GM19023 (cell line): ENCODE measurements around the gene PILRA.
"Not testable (repeated sequence)": the region's sequence is repeated elsewhere in the genome, so short reads cannot be mapped to it uniquely, and the experiment has no call there.

Experiments used
- ATAC-seq: cut with Tn5 transposase; IDR thresholded peaks from one replicate; pipeline ENCODE4 v1.9.1; 2021; ENCODE audit warnings: mild to moderate bottlenecking, moderate library complexity; ENCODE audit not compliant: unreplicated experiment

The PILRA gene

DNA sequence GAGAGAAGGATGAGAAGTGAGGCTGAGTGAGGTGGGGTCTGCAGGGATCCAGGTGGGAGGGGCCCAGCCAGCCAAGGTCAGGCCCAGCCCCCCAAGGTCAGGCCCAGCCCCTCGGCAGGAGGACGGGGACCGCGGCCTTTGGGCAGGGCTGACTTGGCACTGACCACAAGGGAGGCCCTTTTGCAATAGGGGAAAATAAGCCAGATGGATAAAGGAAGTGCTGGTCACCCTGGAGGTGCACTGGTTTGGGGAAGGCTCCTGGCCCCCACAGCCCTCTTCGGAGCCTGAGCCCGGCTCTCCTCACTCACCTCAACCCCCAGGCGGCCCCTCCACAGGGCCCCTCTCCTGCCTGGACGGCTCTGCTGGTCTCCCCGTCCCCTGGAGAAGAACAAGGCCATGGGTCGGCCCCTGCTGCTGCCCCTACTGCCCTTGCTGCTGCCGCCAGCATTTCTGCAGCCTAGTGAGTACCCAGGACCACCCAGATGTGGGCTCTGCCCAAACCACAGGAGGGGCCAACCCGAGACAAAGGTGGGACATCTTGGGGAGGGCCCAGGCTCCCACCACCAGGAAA, at the start of gene PILRA:
Gene PILRA, plus strand, starts transcription at position 227 of the 571 bp plus-strand sequence. Its CDS starts 170 bp downstream, at position 397.
- ATAC-seq, result no peak

DNA sequence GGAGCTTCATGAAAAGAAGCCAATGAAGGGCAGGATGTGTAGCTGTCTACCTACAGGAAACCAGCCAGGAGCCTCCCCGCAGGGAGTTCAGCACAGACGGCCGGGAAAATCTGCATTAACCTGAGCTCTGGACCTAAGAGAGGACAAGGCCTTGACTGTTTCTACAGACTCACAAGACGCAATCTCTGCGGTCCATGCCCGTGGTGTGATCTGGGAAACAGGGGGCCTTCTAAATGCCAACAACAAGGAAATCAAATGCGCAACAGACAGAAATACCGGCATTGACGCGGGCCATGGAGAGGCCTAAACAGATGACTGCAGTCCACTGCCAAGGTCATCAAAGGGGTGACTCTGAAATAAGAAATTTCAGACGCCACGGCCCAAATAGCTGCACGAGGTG, 49.1 kb upstream of the PILRA start:
- ATAC-seq, result not testable (repeated sequence)

DNA sequence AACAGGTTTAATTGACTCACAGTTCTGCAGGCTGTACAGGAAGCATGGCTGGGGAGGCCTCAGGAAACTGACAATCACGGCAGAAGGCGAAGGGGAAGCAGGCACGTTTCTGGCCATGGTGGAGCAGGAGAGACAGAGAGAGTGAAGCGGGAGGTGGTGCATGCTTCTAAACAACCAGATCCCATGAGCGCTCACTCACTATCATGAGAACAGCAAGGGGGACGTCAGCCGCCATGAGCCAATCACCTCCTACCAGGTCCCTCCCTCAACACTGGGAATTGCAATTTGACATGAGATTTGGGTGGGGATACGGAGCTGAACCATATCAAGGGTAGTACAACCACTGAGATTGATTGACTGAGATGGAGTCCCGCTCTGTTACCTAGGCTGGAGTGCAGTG, 47.6 kb upstream of the PILRA start:
- ATAC-seq, result not testable (repeated sequence)

DNA sequence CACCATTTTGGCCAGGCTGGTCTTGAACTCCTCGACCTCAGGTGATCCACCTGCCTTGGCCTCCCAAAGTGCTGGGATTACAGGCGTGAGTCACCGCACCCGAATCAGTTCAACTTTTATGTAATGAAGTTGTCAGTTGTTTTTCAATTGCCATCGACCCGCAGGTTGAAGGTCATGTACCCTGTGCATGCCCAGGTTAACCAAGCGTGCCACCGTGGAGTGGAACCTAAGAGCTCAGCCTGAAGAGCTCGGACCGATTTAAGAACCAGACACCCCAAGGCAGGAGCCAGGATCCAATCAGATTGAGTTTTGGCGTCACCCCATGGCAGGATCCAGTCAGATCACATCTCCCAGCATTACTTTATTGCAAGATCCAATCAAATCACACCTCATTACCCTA, 46.4 kb upstream of the PILRA start:
- not testable (repeated sequence) for ATAC-seq

DNA sequence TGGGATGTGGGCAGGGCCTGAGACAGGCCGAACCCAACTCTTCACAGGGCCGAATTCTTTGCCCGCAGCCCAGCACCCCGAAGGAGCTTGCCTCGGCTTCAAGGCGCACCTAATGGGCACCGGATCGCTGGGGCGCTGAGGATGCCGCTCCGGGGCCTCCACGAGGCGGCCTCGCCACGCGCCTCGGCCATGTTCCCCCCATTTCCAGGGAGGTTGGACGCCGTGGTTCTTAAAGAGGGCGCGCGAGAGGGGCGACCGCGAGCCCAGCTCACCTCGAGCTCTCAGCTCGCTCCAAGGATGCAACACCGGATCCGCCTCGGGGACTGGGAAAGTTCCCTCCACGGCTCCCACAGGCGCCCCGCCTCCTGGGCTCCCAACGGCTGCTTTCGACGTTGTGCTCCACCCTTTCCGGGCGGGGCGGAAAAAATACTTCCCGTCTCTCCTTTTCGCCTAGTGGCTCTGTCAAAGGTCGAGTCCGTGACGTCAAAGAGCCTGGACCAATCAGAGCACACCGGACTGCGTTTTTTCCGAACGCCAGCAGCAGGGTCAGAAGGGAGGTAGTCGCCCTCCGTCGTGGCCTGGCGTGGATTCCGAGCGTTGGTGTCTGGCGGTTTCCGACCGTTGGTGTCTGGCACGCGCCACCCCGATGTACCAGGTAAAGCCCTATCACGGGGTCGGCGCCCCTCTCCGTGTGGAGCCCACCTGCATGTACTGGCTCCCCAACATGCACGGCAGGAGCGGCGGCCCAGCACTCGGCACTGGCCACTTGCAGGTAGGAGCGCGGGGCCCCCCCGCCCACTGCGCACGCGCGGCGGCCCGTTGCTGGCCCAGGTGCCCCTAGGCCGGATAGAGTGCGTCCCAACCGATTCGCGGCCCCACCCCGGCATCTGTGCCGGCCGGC, 37.5 kb upstream of the PILRA start:
- peak; percentile 97 for ATAC-seq

DNA sequence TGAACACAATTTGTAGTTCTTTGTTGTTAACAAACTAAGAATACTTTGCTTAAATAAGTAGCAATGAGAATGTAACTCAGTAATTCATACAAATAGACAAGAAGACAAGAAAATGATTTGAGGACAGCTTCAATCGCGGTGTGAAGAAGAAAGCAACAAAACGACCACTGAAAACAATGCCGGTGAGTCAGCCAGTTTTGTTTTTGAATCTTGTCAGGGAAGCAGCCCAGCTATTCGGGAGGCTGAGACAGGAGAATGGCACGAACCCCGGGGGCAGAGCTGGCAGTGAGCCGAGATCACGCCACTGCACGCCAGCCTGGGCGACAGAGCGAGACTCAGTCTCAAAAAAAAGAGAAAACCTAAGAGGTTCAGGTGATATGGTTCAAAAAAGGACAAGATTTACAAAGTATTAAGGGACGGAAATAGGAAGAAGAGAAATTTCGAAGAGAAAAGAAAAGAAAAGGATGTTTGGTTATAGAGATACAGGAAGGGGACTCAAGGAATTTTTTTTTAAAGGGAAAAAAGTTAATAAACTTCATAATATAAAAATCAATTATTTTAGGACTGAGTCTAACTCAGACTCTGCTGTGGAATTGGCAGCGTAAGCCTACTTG, 35.1 kb upstream of the PILRA start:
- ATAC-seq, result not testable (repeated sequence)

DNA sequence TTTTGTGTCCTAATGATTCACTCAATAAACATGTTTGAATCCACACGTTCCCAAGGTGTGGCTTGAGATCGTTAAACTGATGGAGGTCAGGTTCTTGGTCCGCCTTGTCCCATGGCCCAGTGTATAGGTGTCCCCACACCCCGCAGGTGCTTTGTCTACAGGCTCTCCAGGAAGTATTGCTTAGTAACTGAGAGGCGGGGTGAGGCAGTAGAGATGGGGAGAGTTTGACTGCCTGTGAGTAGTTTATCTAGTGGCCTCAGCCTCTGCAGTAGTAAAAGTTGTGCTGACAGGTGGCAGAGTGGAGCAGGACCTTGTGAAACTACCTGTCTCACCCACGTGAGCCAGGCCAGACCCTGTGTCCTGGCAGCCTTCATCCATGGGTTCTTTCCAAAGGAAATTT, 32.0 kb upstream of the PILRA start:
- not testable (repeated sequence) for ATAC-seq

DNA sequence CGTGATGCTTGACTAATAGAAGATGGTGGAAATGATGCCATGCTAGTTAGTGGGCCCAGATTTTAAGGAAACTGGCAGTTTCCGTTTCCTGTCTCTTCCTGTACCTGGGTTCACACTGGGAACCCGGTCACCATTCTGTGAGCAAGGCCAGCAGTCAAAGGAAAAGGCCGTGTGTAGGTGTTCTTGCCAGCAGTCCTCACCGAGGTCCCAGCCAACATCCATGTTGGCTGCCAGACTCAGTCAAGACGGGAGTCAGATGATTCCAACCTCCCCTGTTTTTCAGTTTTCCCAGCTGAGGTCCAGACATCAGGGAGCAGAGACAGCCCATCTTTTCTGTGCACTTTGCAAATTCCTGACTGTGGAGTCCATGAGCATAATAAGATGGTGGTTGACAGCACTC, 30.5 kb upstream of the PILRA start:
- no peak for ATAC-seq

DNA sequence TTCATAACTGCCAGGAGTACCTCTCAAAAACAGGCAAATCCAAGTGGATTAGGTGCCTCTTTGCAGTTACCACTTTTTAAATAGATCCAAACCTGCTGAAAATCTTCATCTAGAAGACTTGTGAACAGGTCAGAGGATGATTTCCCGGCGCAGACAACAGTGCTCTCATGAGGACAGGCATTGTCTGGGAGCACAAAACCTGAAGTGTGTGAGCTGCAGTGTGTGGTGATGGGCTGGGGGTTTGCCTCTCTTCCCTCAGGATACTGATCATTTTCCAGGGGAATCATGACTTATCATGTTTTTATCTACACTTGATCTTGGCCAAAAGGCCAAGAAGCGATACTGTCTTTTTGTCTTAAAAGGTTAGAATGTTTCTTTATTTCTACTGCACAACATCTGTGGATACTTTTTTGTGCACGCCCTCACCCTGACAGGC, 29.1 kb upstream of the PILRA start:
- not testable (repeated sequence) for ATAC-seq

DNA sequence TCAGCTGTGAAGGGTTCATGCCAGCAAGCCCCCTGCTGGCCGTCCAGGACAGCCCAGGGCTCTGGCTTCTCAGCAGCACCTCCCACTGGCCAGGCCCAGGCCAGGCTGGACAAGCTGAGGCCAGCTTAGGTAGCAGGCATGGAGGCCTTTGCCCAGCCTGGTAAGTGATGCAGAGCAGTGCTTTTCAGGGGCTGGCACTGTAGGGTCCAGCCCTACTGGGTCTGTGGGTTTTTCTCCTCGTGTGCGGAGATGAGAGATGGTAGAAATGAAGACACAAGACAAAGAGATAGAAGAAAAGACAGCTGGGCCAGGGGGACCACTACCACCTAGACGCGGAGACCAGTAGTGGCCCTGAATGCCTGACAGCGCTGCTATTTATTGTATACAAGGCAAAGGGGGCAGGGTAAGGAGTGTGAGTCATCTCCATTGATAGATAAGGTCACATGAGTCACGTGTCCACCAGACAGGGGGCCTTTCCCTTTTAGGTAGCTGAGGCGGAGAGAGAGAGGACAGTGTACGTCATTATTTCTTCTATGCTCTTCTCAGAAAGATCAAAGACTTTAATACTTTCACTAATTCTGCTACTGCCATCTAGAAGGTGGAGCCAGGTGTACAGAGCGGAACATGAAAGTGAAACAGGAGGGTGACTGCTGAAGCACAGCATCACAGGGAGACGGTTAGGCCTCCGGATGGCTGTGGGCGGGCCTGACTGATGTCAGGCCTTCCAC, 28.6 kb upstream of the PILRA start:
- peak; percentile 87 for ATAC-seq

DNA sequence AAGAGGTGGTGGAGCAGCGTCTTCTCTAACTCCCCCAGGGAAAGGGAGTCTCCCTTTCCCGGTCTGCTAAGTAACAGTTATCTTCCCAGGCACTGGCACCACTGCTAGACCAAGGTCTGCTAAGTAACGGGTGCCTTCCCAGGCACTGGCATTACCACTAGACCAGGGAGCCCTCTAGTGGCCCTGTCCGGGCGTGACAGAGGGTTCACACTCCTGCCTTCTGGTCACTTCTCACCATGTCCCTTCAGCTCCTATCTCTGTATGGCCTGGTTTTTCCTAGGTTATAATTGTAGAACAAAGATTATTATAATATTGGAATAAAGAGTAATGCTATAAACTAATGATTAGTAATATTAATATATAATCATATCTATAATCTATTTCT, 28.0 kb upstream of the PILRA start:
- ATAC-seq, result peak; percentile 33

DNA sequence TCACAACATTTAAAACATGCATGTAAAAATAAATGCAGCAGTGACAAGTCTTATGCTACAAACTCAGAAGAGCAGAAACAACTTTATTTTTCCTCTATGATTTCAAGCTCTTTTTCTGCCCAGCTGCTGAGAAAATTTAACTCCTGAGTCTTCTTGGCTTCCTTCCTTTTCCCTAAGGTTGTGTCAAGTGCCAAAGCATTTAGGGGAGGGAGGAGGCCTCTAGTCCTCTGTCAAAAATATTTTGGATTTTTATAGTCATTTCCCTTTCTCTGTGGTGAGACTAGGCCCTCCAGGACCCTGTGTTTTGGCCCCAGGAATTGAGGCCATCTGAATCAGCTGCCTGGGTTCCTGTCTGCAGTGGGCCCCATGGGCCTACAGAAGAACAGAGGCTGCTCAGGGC, 26.4 kb upstream of the PILRA start:
- ATAC-seq, result no peak

DNA sequence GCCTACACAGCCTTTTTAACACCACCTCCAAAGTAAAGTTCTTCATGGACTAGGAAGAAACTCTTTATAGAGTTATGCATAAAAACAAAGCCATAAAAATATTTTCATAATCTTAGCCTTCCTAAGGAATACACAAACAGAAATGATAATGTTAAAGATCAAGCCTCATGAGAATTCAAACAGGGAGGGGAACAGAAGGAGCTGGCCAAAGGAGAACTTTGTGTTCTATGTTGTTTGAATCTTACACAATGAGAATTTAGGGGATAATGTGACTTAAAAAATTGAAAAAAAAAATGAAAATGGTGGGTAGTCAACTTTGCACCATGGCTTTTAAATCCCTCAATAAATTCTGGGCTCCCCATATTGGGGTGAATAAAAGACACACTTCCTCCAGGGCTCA, 24.5 kb upstream of the PILRA start:
- no peak for ATAC-seq

DNA sequence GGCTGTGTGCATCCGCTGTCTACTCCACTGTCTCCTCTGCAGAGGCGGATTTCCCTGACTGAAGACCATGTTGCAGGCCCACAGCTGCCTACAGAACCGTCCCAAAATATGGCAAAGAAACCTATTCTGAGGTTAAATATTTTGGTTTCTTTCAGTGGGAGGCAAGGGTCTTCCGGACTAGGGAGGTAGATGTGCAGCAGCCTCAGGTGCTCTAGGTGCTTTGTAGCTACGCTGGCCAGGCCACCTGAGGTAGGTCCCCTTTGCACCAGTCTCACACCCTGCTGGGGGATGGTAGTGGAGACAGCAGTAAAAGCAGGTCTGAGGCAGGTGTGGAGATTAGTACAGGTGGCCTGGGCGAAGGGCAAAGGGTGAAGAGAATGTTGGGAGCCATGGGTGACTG, 23.5 kb upstream of the PILRA start:
- ATAC-seq, result no peak

DNA sequence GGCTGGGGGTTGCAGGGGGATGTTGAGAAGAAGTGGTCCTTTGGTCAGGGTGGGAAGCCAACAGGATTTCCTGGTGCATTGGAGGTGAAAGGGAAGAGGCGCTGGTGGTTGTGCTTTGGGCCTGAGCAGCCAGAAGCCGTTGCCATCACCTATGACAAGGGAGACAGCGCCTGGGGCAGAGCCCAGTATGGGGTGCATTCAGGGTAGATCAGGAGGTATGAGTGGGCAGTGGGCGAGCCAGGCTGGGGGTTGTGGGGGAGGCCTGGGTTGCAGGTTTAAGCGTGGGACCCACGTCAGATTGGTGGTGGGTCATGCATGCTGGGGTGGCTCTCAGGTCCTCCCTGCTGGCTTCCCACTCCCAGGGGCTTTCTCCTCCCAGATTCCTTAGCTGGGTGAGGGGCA, 21.6 kb upstream of the PILRA start:
- no peak for ATAC-seq

DNA sequence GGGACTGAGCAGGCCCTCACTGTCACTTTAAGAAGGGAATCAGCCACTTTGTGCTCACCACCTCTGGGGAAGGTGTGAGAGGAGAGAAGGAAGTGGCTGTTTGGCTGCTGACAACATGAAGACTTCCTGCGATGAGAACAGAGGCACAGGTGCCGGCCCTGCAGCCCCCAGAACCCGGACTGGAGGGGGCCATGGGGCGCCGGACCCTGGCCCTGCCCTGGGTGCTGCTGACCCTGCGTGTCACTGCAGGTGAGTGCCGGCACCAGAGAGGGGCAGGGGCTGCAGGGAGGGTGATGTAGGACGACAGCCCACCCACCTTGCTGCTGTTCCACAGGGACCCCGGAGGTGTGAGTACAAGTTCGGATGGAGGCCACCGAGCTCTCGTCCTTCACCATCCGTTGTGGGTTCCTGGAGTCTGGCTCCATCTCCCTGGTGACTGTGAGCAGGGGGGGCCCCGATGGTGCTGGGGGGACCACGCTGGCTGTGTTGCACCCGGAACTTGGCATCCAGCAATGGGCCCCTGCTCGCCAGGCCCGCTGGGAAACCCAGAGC, 21.0 kb upstream of the PILRA start:
- not testable (repeated sequence) for ATAC-seq

DNA sequence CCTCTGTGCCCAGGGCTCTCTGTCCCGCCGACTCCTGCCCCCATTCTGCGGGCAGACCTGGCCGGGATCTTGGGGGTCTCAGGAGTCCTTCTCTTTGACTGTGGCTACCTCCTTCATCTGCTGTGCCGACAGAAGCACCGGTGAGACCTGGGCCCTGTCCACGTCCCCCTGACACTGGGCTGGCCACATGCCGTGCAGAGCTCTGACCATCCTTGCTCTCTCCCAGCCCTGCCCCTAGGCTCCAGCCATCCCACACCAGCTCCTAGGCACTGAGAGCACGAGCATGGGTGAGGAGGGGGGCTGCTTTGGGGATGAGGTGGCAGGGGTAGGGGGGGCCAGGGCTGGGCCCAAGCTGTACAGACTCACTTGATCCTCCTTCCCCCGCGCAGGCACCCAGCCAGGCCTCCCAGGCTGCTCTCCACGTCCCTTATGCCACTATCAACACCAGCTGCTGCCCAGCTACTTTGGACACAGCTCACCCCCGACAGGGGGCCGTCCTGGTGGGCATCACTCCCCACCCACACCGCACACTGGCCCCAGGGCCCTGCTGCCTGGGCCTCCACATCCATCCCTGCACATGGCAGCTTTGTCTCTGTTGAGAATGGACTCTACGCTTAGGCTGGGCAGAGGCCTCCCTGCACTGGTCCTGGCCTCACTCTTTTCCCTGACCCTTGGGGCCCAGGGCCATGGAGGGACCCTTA, 20.2 kb upstream of the PILRA start:
- ATAC-seq, result no peak

DNA sequence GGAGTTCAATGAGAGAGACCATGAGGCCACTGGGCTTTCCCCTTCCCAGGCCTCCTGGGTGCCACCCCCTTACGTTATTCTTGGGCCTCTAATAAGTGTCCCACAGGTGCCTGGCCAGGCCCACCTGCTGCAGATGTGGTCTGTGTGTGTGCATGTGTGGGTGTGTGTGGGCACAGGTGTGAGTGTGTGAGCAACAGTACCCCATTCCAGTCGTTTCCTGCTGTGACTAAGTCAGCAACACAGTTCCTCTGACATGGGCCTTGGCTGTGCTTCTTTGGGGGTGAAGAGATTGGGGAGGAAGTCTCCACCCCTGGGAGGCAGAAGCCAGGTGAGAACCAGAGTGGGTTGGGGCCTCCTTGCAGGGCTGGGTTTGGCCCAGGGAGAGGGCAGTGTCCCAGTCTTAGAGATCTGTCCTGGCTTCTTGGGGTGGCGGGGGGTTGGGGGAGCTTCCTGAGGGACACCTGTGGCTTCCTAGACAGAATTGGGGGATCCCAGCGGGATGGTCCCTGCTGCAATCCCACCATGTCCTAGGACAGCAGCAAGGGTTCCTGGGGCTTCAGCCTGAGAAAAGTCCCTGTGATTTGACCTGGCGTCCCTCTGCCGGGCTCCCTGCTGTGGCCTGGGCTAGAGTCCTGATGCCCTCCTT, 19.5 kb upstream of the PILRA start:
- no peak for ATAC-seq

DNA sequence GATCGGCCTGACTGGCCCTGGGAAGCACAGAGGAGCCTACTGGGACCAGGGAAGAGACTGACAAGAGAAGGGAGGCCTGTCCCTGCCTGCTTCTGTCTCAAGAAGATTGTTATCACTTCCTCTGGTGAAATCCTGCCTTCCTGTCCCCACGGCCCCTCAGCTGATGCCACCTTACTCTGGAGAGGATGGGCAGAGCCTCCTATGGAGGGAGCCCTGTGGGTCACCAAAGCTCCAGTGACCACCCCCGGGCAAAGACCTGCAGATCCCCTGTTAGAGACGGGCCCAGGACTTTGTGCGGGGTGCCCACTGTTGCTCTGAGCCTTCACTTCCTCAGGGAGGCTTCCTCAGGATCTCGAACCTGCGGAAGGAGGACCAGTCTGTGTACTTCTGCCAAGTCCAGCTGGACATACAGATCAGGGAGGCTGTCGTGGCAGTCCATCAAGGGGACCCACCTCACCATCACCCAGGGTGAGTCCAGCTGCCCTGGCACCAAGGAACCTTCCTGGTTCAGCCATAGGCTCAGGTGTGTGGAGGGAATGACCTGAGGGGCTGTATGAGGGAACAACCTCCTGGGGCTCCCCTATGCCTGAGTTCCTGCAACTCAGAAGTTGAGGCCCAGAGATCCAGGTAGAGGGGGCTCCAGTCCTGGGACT, 16.7 kb upstream of the PILRA start:
- no peak for ATAC-seq
